Measurements from ENCODE around the gene SLC66A1. TPM values are rescaled to one million over a fixed set of nuclear protein-coding genes. Genes with fewer than 3 reads are reported as not detected.

SLC66A1 gene
- total and polyA plus RNA-seq, 9 donors, result 2.4 to 15.2 (median 10.4) TPM

DNA sequence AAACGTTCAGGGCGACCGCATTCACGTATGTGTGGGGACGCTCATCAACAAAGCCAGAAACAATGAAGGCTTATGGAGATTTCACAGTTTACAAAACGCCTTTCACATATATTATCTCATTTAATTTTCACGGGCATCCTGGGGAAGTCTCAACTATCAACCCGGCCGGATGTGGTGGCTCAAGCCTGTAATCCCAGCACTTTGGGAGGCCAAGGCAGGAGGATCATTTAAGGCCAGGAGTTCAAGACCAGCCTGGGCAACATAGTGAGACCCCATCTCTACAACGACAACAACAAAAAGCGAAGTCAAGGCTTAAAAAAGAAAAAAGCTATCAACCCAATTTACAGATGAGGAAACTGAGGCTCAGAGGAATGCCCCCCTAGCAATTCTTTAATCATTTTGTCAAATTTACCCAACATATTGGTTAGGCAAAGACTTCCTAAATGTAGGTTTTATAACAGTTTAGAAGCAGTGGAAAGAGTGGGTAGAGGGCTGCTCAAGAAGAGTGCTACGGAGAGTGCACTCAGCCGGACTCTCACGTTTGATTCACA is 28.3 kb downstream of the SLC66A1 start:
- WGBS, 3 donors, result 92 to 94% (median 92%) methylated on average over 14 of the region's 14 CpGs
- Histone ChIP-seq H3K36me3 (no peaks in the 10 kb centered on the region), H3K9me3 (no peaks in the 10 kb centered on the region), H3K27me3 (no peaks in the 10 kb centered on the region), H3K4me1 (ENCODE audit: insufficient read depth) (peaks cover 12% of the 10 kb centered on the region), H3K27ac (peak overlapping the region in 1 of 2 donors; percentile 61), H3K4me3 (no peak overlapping the region)
- intact Hi-C loops (cut with DNase I), result loop anchor here in 3 of 4 donors (5.0 kb wide), 2 partner anchors 47 to 312 kb away; no protein-coding TSS in a partner anchor
- no peak for DNase-seq
- TF ChIP-seq, protein P1, sequence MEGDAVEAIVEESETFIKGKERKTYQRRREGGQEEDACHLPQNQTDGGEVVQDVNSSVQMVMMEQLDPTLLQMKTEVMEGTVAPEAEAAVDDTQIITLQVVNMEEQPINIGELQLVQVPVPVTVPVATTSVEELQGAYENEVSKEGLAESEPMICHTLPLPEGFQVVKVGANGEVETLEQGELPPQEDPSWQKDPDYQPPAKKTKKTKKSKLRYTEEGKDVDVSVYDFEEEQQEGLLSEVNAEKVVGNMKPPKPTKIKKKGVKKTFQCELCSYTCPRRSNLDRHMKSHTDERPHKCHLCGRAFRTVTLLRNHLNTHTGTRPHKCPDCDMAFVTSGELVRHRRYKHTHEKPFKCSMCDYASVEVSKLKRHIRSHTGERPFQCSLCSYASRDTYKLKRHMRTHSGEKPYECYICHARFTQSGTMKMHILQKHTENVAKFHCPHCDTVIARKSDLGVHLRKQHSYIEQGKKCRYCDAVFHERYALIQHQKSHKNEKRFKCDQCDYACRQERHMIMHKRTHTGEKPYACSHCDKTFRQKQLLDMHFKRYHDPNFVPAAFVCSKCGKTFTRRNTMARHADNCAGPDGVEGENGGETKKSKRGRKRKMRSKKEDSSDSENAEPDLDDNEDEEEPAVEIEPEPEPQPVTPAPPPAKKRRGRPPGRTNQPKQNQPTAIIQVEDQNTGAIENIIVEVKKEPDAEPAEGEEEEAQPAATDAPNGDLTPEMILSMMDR (IDR thresholded peaks at IDR 0.05), result no peak
- TF ChIP-seq POLR2A (IDR thresholded peaks at IDR 0.05) (no peak), EP300 (IDR thresholded peaks at IDR 0.05) (no peak)

DNA sequence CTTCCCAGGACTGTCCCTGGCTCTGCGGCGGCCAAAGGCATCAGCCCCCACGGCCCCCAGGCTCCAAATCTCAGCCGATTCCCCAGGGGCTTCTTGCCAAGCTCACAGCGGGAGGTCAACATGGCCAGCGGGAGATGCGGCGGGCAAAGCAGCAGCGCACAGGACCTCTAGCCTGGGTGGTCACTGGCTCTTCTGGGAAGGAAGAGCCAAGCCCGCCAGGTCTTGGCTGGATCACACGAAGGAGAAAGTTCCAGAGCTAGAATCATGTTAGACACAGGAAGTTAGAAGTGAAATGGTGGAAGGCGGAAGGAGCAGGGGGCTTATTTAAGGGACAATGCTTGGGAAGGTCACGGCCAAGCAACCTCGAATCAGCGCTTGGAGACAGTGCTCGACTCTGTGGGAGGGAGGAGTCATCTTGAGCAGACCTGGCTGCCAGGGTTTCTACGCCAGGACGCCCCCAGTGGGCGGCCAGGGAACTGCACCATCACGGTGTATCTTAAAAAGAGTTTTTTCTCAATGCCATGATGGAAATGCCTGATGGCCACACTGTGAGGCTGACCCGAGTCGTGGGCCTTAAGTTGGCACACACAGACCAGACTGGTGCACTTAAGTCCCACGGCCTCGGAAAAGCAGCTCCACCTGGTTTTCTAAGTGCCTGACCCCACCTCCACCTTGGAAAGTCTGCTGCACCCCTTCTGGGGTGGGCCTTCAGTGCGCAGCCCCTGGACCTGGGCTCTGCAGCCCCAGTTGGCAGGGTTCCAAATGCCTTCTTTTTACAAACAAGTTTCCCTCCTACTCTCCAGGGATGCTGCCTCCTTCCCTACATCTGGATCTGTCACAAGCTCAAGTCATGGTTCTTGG is 29.3 kb downstream of the SLC66A1 start:
- intact Hi-C loops (cut with DNase I), result loop anchor here in 3 of 4 donors (5.0 kb wide), 2 partner anchors 46 to 311 kb away; no protein-coding TSS in a partner anchor
- Histone ChIP-seq H3K4me1 (ENCODE audit: insufficient read depth) (peaks cover 12% of the 10 kb centered on the region), H3K9me3 (no peaks in the 10 kb centered on the region), H3K36me3 (no peaks in the 10 kb centered on the region), H3K4me3 (no peak overlapping the region), H3K27ac (peak overlapping the region in 1 of 2 donors; percentile 61), H3K27me3 (no peaks in the 10 kb centered on the region)
- WGBS, 3 donors, result 45 to 49% (median 46%) methylated on average over 25 of the region's 25 CpGs
- TF ChIP-seq, protein P1 (IDR thresholded peaks at IDR 0.05), result peak; percentile 77 to 79 (median 79)
- no peak for TF ChIP-seq POLR2A (IDR thresholded peaks at IDR 0.05)
- DNase-seq, result peak; percentile 67 to 88 (median 83)

DNA sequence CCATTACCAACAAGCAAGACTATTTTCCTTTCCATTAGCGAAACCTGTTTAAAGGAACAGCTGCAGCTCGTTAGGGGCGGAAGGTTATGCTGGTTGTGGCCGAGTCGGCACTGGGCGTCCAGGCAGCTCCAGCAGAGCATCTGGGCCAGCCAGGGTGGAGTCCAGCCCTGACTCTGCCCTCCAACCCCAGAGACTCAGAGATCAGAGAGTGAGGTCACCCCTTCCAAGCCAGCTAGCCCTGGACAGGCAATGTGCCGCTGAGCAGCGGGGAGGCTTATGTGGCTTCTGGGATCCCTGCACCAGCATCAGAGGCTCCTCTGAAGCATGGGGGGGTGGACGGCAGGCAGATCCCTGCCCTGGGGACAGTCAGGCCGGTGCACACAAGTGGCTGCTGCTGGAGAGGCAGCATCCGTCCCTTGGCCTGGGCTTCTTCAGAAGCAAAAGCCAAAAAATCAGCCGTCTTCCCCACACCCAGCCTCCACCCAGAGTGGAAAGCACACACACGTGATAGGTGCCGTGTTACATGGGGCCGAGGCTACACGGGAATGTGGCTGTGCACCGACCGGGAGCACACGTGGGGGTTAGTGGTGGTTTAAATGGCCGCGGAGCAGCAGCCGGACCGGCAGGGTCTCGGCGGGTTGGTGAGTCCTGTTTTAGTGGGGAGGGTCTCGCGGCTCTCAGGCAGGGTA is 30.1 kb downstream of the SLC66A1 start:
- 70 to 71% (median 70%) methylated on average over 24 to 27 of the region's 27 CpGs for WGBS, 3 donors
- DNase-seq, result peak in 1 of 5 donors; percentile 48
- Histone ChIP-seq H3K27ac (peak overlapping the region in 1 of 2 donors; percentile 61), H3K36me3 (no peaks in the 10 kb centered on the region), H3K4me3 (no peak overlapping the region), H3K27me3 (no peaks in the 10 kb centered on the region), H3K4me1 (ENCODE audit: insufficient read depth) (peaks cover 12% of the 10 kb centered on the region), H3K9me3 (no peaks in the 10 kb centered on the region)
- TF ChIP-seq EP300 (IDR thresholded peaks at IDR 0.05), result no peak
- intact Hi-C loops (cut with DNase I), result loop anchor here in 3 of 4 donors (5.0 kb wide), 2 partner anchors 45 to 310 kb away; no protein-coding TSS in a partner anchor

DNA sequence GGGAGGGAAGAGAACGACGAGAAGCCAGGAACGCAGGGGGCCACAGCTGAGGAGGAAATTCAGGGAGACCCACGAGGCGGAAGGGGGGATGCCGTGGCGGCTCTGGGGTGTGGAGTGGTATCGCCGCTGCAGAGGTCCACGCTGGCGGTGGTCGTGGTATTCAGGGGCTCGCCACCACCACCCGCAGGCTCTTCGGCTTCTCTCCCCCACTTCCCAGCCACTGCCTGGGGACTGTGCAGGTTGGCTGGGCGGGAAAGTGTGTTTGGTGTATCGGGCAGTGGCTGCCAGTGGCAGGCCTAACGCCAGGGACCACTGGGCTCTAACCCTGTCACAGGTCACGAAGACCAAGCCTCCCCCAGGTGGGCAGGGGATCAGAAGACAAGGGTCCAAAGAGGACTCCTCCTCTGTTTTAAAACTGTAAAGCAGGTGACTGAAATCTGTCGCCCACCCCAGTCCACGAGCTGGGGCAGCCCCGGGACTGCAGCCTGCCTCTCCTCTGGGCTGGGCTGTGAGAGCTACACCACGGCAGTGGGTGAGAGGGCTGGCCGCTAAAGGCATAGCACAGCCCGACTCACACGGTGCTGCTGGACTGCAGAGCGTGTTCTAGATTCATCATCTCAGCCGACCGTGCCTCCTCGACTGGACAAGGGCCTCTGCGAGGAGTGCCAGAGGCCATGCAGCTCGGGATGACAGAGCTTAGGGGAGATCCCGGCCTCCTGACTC is 30.9 kb downstream of the SLC66A1 start:
- no peak overlapping the region for H3K4me3 ChIP-seq
- intact Hi-C loops (cut with DNase I), result loop anchor here in 3 of 4 donors (5.0 kb wide), 2 partner anchors 44 to 309 kb away; no protein-coding TSS in a partner anchor
- WGBS, 3 donors, result 68 to 77% (median 73%) methylated on average over 33 of the region's 33 CpGs
- no peaks in the 10 kb centered on the region for H3K27me3 ChIP-seq
- H3K9me3 ChIP-seq, result no peaks in the 10 kb centered on the region
- H3K4me1 ChIP-seq (ENCODE audit: insufficient read depth), result peaks cover 12% of the 10 kb centered on the region
- H3K36me3 ChIP-seq, result no peaks in the 10 kb centered on the region
- H3K27ac ChIP-seq, result no peak overlapping the region
- TF ChIP-seq EP300 (IDR thresholded peaks at IDR 0.05) (no peak), POLR2A (IDR thresholded peaks at IDR 0.05) (no peak)
- TF ChIP-seq, protein P1 (IDR thresholded peaks at IDR 0.05), result no peak
- DNase-seq, result no peak
